Measurements from ENCODE around the gene PPP1R9B.

Gene PPP1R9B

DNA sequence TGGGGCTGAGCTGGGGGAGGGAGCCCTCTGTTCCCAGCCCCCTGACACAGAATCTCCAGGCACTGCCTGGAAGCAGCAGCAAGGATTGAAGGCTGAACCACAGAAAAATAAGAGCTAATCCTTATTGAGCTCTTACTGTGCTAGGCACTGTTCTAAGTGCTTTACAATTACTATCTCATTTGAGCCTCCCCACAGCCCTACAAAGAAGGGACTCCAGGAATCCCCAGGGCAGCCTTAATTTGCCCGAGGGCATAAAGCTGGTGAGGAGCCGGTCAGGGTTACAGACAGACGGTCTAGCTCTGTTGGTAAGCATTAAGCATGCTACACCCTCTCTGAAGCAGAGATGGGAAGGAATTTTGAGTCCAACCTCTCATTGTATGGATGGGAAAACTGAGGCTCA lies 27.5 kb downstream of the PPP1R9B start:
- DNase-seq = peak; percentile 65

- no peak for DNase-seq
Observed at GRCh38 chr17:50120475-50121253, 29.8 kb downstream of the PPP1R9B start.

DNA sequence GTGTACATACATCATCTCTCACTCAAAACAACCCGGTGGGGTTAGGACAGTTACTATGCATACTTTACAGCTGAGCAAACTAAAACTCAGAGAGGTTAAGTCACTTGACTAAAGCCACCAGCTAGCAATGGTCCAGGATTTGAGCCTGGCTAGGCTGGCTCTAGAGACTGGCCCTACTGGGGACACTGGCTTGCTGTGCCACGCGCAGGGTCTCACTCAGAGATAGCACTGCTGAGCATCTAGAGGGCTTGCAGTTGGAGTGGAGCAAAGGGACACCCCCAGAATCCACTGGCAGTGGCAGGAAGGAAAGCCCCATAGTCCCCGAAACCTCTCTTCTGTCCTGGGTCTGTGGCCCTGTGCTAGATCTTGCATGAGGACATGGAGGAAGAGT lies 31.7 kb downstream of the PPP1R9B start:
- no peak for DNase-seq

DNA sequence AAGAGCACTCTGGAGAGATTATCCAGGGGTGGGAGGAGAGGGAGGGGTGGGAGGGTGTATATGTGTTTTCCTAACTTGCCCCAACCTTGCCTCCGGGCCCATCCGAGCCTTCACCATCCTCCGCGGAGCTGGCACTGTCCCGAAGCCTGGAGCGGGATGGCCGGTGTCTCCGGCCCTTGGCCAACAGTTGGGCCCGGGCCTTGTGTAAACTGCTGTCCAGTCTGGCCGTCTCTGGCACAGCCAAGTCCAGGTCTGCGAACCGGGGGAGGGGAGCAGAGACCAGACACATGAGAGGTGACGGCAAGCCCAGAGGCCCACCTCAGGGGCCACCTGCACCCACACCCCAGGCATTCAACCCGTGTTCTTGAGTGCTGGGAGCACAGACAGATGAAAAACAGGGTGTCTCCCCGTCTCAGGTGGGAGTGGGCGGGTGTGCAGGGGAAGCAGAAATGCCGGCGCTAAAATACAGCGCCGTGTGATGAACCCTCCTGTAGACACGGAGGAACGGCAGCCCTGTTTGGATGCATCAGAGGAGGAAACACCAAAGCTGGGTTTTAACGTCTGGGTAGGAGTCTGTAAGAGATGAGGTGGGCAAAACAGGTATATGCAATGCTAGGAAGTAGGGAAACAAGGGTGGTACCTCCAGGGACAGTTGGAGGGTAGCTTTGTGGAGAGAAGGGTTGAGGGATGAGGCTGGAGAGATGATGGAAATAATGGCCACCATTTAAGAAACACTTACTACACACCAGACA lies 32.2 kb downstream of the PPP1R9B start:
- DNase-seq = no peak

GRCh38 chr17:50117202-50118051 lies 33.0 kb downstream of the PPP1R9B start:
- peak; percentile 43 for DNase-seq

DNA sequence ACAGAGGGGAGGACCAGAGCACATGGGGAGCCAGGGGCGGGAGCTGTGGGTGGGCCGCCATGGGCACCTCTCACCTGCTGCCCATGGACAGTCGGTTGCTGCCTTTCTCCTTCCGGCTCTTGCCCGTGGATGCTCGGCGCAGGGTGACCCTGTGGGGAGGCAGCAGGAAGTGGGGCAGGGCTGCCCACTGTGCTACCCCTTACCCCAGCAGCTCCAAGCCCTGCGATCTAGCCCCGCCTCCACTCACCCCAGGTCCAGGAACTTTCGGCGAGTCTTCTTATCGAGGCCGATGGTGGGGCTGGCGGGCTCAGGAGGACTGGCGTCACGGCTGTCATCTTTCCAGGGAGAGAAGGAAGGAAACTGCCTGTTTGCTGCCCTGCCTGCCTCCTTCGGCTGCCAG lies 34.7 kb downstream of the PPP1R9B start:
- DNase-seq = no peak

GRCh38 chr17:50114849-50115357 lies 35.6 kb downstream of the PPP1R9B start:
- DNase-seq = peak; percentile 18

GRCh38 chr17:50114401-50114800 lies 36.1 kb downstream of the PPP1R9B start:
- no peak for DNase-seq

DNA sequence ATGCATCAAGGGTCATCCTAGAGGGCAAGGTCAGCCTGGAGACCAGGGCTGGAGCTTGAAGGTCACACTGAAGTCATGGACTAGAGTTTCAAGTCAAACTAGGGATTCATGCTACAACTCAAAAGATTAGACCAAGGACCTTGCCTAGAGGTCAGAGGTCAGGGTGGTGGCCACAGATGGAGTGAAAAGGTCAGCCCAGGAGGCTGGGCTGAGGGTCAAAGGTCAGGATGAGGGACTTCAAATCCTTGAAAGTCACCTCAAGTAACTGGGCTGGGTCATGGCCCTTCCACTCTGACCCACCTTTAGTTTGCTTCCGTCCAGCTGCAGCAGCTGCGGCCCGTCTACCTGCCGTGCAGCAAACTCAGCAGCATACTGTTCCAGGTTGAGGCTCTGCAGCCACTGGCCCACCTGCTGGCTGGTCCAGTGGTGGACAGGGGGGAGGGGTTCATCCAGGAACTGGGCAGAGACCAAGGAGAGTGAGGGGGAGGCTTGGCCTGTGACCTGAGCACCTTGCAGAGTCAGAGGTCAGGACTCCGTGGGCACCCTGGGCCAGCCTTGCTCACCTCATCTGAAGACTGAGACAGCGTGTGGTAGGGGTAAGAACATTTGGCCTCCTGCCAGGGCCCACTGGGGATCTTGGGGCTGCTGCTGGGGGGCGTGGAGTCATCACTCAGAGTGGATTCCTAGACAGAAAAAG lies 36.7 kb downstream of the PPP1R9B start:
- no peak for DNase-seq

DNA sequence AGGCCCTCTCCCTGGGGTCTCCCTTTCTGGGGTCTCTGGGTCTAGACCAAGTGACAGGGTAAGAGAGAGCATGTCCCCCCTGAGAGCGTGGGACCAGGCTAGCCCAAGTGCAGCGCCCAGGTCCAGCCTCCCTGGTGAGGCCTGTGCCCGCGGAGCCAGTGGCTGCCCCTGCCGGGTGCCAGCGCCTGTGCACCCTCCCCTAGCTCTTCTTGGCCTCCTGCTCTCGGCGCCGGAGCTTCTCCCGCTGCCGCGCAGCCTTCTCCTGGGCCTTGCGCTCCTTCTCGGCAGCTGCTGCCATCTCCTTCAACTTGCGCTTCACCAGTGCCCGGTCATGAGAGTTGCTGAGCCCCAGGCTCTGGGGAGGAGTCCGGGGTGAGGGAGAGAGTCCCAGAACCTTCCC lies 37.8 kb downstream of the PPP1R9B start:
- no peak for DNase-seq

- no peak for DNase-seq
Observed at GRCh38 chr17:50111673-50112655, 38.5 kb downstream of the PPP1R9B start.

GRCh38 chr17:50110591-50111349 lies 39.7 kb downstream of the PPP1R9B start:
- no peak for DNase-seq

GRCh38 chr17:50109785-50110184 lies 40.7 kb downstream of the PPP1R9B start:
- DNase-seq = no peak

GRCh38 chr17:50109207-50109606 lies 41.3 kb downstream of the PPP1R9B start:
- no peak for DNase-seq

GRCh38 chr17:50108556-50108955 lies 41.9 kb downstream of the PPP1R9B start:
- DNase-seq = no peak

DNA sequence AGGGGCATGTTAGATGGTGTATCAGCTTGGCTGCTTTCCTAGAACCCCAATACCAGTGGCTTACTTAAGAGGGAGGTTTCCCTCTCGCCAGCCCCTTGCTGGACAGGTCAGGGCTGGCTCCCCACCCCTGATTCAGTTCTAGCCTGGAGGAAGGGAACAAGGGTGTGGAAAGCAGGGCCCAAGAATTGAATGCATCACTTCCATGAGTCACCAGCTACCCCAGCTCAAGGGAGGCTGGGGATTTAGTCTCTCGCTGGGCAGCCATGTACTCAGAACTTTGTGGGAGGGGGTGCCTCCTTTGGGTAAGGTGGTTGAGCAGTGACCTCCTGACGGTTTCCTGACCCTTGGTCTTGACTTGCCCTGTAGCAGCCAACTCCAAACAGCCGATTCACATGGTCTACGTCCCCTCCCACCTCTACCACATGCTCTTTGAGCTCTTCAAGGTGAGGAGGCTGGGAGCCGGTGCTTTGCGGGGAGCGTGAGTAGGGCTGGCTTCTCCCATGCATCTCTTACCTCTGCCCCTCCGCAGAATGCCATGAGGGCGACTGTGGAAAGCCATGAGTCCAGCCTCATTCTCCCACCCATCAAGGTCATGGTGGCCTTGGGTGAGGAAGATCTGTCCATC lies 42.6 kb downstream of the PPP1R9B start:
- DNase-seq = no peak

DNA sequence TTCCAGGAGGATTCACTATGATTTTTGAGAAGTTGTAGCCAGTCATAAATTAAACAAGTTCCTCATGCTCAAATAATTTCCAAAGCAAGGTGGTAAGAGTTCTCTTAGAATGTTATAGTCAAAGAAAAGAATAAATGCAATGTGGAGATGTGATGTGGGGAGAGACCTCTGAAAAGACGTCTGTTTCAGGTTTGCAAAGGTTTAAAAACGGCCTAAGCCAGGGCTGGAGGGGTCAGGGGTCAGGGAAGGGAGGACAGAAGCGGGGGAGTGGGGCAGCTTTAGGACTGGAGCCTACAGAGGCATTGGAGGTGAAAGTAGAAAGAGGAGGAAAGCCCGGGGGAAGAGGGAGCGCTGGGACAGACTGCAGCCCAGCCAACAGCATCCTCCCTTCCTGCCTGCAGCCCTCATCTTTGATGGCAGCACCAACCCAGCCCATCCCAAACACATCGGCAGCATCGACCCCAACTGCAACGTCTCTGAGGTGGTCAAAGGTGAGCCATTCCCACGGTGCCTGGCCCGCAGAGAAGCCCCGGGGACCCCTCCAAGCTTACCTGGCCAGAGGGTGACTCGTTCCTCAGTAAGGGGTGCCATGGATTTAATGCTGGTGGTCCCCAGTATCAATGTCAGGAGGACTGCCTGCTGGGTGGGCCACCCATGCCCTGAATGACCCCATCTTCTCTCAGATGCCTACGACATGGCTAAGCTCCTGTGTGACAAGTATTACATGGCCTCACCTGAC lies 43.9 kb downstream of the PPP1R9B start:
- no peak for DNase-seq

GRCh38 chr17:50105811-50106210 lies 44.7 kb downstream of the PPP1R9B start:
- no peak for DNase-seq

GRCh38 chr17:50103941-50104340 lies 46.5 kb downstream of the PPP1R9B start:
- no peak for DNase-seq

Measured in NCI-H146 (cell line).